KG1 (cell line): ENCODE data around the gene CDK5RAP2.

Experiments used
- DNase-seq: peaks from one replicate; lab custom pipeline; 2025; lab: John Stamatoyannopoulos, UW

The CDK5RAP2 gene

GRCh38 chr9:120436983-120437475 is 142.9 kb downstream of the CDK5RAP2 start:
- DNase-seq, result peak; percentile 17

DNA sequence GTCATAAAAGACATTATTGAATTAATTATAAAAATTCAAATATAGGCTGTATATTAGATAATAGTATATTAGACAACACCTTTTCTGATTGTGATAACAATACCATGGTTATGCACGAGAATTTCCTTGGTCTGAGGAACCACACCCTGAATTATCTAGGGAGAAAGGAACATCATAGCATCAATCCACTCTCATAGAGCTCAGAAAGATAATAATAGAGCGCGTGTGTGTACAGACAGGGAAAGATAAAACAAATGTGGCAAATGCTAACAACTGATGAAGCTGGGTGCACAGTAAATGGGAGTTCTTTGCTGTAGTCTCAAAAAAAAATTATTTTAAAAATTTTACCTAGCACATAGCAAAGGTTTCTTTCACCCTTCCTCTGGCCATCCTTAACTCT is 143.5 kb downstream of the CDK5RAP2 start:
- DNase-seq, result no peak

GRCh38 chr9:120435091-120435490 is 144.9 kb downstream of the CDK5RAP2 start:
- no peak for DNase-seq

GRCh38 chr9:120434532-120434931 is 145.4 kb downstream of the CDK5RAP2 start:
- DNase-seq, result no peak

DNA sequence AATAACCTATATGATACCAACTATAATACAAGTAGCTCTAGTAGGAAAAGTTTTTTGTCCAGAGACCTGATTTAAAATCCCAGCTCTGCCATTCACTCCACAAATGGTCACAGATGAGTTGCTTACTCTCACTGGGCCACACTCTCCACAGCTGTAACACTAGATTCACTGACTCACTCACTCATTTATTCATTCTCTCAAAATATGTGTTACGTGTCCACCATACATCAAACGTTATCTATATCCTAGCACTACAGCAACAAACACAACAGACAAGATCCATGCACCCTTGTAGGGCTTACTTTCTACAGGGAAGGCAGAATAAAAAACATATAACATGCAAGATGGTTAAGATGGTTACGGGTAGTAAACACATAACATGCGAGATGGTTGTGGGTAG is 146.3 kb downstream of the CDK5RAP2 start:
- DNase-seq, result no peak

GRCh38 chr9:120432600-120432999 is 147.4 kb downstream of the CDK5RAP2 start:
- no peak for DNase-seq

- DNase-seq, result no peak
Measured at GRCh38 chr9:120431268-120431667, 148.7 kb downstream of the CDK5RAP2 start.

DNA sequence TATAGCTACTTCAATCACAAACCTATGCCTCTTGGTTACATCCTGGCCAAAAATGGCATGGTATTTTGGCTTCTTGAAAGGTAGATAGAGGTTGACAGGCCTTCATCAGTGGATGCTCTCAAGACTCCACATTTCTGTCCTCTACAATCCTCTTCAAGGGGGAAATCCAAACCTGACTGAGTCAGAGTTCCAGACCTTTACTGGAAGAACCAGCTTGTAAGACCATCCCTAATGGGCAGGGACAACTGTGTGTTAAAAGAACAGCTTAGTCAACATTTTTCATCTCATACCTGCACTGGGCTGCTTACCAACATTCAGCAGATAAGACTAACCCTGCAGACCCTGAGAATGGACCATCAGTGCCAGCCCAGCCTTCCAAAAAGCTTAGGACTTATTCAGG is 155.7 kb downstream of the CDK5RAP2 start:
- DNase-seq, result no peak

DNA sequence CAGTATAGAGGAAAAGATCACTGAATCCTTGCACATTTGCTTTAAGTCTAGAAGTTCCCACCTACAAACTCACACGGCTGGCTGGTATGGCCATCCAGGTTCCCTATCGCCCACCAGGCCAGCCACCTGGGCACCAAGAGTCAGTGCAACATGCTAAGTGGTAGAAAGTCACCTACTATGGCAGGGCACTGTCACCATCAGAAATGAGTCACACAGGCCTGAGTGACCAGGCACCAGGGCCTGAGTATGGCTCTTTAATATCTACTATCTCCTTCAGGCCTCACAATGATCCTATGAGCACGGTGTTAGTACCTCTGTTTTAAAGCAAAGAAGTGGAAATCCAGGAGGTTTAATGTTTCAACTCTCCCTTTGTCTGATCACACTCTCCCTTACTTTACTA is 156.2 kb downstream of the CDK5RAP2 start:
- DNase-seq, result no peak

- no peak for DNase-seq
Measured at GRCh38 chr9:120421977-120422376, 158.0 kb downstream of the CDK5RAP2 start.

GRCh38 chr9:120418315-120418714 is 161.7 kb downstream of the CDK5RAP2 start:
- DNase-seq, result no peak

- DNase-seq, result no peak
Measured at GRCh38 chr9:120416781-120417427, 163.1 kb downstream of the CDK5RAP2 start.

DNA sequence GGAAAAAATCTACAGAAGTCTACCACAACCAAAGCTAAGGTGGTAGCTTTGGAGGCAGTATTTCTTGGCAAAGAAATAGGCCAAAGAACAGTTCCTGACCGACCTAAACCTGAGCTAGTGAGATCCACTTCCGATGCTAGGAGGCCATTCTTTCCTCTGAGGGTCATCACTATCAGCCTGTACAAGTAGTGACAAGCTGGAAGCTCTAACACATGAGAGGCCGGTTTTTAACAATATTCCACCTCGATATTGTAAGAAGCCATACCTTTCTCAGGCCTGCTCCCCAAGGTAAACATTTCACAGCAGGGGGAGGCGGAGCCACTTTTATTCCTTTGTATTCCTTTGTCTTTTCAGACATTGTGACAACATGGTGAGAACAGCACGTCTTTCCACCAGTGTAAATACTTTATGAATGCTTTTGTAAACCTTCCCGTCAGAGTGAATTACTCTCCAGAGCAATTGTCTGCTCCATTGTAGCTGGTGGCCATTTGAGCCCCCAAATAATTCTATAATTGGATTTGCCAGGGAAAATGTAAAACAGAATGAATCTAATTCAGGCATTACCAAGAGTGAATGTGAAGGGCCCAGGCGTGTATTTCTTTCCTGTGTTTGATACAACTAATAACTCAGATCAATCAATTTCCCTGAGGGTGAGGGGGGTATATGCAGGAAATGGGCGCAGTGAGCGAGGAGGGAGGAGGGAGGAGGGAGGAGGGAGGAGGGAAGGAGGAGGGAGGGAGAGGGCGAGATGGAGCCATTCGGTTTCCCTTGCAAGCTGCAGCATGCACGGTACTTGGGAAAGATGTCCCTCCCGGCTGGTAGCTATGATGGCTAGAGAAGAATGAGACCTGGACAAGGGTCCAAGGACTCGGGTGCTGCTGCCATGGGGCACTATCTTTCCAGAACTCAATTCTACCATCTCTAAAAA is 166.6 kb downstream of the CDK5RAP2 start:
- DNase-seq, result no peak

- DNase-seq, result no peak
Measured at GRCh38 chr9:120412425-120412951, 167.5 kb downstream of the CDK5RAP2 start.

GRCh38 chr9:120411862-120412424 is 168.0 kb downstream of the CDK5RAP2 start:
- DNase-seq, result no peak

DNA sequence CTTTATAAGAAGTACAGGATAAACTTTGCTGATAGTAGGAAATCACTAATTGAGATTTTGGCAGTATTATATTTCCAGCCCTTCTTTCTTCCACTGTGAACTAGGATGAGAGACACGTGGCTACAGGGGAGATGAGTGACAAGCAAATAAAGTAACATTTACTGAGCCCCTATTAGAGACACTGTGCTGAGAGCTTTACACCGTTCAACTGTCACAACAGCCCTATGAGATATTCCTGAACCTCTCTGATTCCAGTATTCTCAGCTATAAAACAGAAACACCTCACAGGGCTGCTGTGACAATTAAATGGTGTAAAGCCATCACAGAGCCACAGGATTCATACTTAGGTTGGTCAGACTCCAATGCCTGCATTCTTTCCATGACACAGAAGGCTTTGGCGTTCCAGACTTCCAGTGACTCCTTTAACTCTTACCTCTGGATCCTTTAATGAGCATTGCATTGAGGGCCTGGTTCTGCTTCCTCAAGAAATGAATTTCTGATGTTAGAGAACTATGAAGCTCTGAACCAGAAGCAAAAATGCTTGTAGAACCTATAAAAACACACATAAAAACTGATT is 169.0 kb downstream of the CDK5RAP2 start:
- DNase-seq, result no peak

GRCh38 chr9:120408680-120409258 is 171.2 kb downstream of the CDK5RAP2 start:
- DNase-seq, result no peak

GRCh38 chr9:120405860-120406259 is 174.1 kb downstream of the CDK5RAP2 start:
- DNase-seq, result no peak

GRCh38 chr9:120405134-120405533 is 174.8 kb downstream of the CDK5RAP2 start:
- DNase-seq, result no peak

DNA sequence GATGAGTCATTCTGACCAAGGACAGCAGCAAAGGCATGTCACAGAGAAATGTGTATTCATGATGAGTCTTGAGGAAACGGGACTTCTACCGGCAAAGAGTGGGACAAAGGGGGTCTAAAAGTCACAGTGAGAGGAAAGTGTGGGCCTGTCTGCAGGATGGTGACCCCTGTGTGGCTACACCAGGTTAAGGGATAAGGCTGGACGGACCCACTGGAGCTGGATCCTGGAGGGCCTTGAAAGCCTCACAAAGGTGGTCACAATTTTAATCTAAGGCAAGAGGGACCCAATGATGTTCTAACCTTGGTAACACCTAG is 176.5 kb downstream of the CDK5RAP2 start:
- DNase-seq, result no peak

DNA sequence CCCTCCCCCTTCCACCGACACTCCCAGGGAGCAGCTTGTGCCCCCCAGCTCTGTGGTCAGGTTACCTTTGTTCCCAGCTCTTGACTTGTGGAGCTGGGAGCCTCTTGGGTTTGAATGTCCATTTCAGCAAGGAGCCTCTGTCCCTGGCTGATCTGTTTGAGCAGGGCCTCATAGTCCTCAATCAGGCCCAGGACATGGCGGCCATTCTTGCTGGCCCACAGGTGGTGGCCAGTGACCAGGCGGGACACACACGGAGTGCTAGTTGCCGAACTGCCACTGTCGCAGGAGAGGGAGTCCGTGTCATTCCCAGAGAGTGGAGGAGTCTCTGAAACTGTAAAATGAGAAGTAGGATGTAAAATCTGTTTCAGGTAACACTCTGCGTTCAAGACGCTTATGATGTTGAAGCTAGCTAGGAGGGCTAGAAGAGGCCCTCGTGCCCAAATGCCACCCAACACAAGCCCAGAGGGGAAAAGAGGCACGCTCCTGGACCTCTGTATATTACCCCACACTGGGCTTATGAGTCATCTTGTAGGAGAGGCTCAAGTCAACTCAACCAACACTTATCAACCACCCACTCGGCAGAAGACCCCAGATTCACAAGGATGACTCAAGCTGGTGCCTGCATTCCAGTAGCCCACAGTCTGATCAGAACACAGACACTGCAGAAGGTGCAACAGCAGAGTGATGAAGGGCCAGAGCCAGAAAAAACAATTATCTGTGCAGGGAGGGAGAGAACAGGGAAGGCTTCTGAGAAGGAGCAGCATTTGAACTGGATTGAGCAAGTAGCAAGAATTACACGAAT is 177.0 kb downstream of the CDK5RAP2 start:
- no peak for DNase-seq
